T47D (cell line): ENCODE results near the gene TAAR6.
"Not testable (repeated sequence)": the region's sequence is repeated elsewhere in the genome, so short reads cannot be mapped to it uniquely, and the experiment has no call there.

Experiments used
- DNase-seq, 2 experiments: peaks; one replicate each; pipeline versions ENCODE4 v3.0.0 to v3.0.0-alpha.2; 2011 to 2012; ENCODE audit warnings: low read depth in 1 of 2, low spot score in 1 of 2
- JUND ChIP-seq: IDR thresholded peaks from 2 replicates; pipeline ENCODE4 v1.6.1; 2012; ENCODE audit warnings: low read depth
- in situ Hi-C: cut with HindIII; loops from 2 replicates; pipeline ENCODE4 v1.10.0; 2016; ENCODE audit warnings: low sequenced_read_pairs, low pct_unique_long_range_greater_than_20kb

TAAR6 gene, protein sequence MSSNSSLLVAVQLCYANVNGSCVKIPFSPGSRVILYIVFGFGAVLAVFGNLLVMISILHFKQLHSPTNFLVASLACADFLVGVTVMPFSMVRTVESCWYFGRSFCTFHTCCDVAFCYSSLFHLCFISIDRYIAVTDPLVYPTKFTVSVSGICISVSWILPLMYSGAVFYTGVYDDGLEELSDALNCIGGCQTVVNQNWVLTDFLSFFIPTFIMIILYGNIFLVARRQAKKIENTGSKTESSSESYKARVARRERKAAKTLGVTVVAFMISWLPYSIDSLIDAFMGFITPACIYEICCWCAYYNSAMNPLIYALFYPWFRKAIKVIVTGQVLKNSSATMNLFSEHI

DNA sequence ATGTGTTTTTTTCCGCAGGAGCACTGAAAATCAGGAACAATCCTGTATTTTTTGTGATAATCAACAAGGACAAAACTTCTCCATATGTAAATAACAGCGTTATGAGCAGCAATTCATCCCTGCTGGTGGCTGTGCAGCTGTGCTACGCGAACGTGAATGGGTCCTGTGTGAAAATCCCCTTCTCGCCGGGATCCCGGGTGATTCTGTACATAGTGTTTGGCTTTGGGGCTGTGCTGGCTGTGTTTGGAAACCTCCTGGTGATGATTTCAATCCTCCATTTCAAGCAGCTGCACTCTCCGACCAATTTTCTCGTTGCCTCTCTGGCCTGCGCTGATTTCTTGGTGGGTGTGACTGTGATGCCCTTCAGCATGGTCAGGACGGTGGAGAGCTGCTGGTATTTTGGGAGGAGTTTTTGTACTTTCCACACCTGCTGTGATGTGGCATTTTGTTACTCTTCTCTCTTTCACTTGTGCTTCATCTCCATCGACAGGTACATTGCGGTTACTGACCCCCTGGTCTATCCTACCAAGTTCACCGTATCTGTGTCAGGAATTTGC, at the start of gene TAAR6:
Gene TAAR6 (plus strand): TSS at position 102 of the 557 bp plus-strand sequence. CDS start 0 bp downstream, at position 102.
- DNase-seq, result no peak

DNA sequence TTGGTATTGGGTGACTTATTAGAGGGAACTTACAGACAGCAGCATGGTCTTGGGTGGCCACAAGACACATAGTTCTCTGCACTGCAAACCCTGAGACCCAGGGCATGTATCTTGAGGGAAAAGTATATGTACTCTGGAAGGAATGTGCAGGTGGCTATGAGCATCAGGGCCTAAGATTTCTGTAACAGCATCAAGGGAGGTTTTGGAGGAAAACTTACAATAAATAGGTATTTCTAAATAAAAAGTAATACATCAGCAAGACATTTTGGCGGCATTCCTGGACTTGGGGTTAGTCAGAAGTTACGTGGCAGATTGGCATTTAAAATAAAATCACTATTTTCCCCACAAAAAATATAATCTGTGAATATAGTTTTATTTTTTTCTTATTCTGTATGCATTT, 49.2 kb upstream of the TAAR6 start:
- in situ Hi-C loops, result no loop called here
- DNase-seq, result no peak
- TF ChIP-seq JUND, result no peak

More for the DNA sequence above, at the start of gene TAAR6:
- no peak for TF ChIP-seq JUND
- in situ Hi-C loops, result no loop called here

DNA sequence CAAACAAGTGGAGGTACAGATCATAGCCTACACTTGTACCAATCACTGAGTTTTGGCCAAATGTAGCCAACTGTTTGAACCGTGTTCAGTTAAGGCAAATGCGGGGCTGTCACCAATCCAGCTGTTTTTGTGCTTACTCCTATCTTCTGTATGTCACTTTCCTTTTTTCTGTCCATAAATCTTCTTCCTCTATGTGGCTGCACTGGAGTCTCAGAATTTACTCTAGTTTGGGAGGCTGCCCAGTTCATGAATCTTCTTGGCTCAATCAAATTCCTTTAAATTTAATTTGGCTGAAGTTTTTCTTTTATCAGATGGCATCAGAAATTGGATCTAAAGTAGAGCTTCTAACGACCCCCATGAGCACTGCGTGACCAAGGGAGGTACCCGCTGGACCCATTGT, 45.5 kb upstream of the TAAR6 start:
- no peak for DNase-seq
- in situ Hi-C loops, result no loop called here
- no peak for TF ChIP-seq JUND

DNA sequence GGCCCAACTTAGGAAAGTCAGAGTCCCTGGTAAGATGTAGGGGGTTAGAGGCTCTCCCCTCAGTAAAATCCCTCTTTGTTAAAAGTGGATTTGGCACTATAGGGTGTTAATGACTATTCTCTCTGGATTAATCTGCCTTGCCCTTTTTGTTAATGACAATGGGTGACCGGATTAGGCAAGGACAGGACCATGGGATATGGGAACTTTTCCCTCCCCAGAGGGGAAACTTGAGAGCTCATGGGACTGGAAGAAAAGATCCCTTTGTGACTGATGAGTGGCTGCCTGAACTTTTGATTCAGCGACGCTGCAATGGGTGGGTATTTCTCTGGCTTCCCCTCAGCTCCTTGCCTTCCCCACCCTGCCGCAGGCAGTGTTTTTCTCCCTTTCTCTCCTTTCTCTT, 44.3 kb upstream of the TAAR6 start:
- in situ Hi-C loops, result no loop called here
- TF ChIP-seq JUND, result no peak
- DNase-seq, result no peak

DNA sequence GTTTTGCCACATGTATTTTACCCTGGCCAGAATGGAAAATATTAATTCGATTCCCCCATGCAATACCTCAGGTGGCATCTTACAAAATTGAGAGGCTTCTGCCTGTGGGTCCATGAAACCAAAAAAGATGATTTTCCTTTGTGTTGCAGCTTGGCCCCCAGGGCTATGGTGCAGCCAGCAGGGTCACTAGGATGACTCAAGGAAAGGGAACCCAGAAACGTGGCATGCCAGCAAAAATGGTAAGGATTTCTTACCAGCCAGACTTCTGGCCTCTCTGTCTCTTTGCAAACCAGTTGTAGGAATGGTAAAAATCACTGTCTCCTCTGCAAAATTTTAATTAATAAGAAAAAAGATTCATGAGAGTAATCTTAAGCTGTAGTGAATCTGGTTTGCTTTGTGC, 43.7 kb upstream of the TAAR6 start:
- no peak for DNase-seq
- in situ Hi-C loops, result no loop called here

DNA sequence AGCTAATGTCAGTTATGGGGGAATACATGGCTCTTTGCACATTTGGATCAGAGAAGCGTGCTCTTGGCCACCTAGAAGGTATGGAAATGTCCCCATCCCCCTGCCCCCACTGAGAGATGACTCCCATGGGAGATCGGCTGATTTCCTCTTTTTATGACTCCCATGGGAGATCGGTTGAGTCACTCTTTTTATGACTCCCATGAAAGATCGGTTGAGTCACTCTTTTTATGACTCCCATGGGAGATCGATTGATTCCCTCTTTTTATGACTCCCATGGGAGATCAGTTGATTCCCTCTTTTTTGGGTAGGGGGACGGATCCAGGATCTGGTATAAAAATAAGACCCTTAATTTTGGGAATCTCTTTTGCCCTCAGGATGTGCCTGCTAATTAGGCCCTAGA, 42.3 kb upstream of the TAAR6 start:
- TF ChIP-seq JUND, result no peak
- in situ Hi-C loops, result no loop called here
- no peak for DNase-seq

More for the DNA sequence above, 43.7 kb upstream of the TAAR6 start:
- TF ChIP-seq JUND, result no peak

DNA sequence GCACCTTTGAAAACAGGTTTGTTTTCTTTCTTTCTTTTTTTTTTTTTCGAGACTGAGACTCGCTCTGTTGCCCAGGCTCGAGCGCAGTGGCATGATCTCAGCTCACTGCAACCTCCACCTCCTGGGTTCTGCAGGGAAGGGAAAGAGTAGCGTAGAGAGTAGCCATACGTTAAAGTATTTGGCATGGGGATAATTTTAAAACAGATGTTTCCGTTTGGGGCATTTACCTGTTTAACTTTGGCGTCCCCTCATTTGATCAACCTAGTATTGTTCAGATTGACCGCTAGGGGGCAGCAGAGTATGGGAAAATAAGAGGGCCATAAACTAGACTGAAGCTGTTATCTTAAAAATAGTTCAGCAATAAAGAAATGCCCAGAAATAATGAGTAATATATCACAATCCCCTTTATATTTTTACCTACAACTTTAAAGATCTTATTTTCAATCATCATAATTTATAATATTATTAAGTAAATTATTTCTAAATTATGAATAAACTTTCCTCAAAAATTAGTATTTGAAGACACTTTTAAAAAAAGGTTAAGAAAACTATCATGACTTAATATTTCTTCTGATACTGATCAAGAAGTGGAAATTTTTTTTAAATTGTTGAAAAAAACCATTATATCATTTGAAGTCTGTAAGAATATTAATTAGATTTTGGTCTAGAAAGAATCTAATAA, 39.7 kb upstream of the TAAR6 start:
- no peak for TF ChIP-seq JUND
- DNase-seq, result peak in 1 of 2 experiments; percentile 66
- in situ Hi-C loops, result no loop called here

DNA sequence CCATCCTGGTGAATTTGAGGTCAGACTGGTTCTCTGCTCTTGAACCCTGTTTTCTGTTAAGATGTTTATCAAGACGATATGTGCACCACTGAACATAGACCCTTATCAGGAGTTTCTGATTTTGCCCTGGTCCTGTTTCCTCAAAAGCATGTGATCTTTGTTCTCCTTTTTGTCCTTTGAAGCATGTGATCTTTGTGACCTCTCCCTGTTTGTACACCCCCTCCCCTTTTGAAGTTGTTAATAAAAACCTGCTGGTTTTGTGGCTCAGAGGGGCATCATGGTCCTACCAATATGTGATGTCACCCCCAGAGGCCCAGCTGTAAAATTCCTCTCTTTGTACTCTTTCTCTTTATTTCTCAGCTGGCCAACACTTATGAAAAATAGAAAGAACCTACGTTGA, 35.6 kb upstream of the TAAR6 start:
- in situ Hi-C loops, DNase-seq: not testable (repeated sequence)

DNA sequence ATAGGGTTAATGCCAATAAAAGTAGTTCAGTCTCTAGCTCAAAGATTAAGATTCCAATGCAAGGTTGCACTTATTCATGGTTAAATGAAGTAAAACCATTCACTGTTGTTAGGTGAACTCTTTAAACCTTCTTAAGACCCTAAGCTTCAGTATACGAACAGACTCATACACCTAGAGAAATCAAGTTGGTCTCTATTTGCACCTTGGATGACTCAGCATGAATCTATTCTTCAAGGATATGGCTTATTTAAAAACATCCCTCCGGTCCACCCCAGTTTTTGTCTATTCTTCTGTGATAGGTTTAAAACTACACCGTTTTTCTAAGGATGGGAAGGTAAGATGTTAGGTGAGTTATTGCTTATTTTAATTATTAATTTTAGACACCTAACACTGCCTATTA, 33.0 kb upstream of the TAAR6 start:
- in situ Hi-C loops, result no loop called here
- no peak for TF ChIP-seq JUND
- no peak for DNase-seq

DNA sequence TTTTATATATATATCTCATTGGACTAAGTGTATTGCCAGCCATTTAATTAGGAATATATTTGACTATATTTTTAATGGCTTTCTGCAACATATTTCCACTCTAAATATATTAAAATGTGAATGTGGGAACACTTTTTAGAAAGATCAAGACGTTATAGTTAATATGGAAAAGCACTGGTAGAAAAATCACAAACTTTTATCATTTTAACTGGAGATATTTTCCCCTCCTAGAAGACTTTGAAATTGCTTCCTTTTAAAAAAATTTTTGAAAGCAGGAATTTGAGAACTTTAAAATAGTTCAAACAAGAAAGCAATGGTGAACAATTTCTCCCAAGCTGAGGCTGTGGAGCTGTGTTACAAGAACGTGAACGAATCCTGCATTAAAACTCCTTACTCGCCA, 32.1 kb upstream of the TAAR6 start, which contains the start of gene TAAR9:
Gene TAAR9 (plus strand): TSS at position 301 of the 400 bp plus-strand sequence. CDS start 13 bp downstream, at position 314.
- TF ChIP-seq JUND, result no peak
- in situ Hi-C loops, result no loop called here
- no peak for DNase-seq

DNA sequence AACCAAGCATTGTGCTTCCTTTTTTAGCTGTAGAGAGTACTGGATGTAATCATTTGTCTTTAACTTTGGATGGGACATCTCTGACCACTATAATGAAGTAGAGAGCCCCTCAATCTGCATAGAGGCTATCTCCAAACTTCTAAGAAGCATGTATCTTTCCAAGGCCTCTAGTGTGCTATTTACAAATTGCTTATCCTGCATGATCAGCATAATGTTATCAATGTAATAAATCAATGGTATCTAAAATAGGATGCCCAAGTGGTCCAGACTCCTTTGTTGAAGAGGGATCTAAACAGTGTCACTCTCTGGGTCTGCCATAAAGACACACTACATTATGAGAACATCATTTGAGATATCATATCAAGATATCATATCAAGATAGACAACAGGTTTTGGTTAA, 25.3 kb upstream of the TAAR6 start:
- TF ChIP-seq JUND, result no peak
- no peak for DNase-seq
- in situ Hi-C loops, result no loop called here

DNA sequence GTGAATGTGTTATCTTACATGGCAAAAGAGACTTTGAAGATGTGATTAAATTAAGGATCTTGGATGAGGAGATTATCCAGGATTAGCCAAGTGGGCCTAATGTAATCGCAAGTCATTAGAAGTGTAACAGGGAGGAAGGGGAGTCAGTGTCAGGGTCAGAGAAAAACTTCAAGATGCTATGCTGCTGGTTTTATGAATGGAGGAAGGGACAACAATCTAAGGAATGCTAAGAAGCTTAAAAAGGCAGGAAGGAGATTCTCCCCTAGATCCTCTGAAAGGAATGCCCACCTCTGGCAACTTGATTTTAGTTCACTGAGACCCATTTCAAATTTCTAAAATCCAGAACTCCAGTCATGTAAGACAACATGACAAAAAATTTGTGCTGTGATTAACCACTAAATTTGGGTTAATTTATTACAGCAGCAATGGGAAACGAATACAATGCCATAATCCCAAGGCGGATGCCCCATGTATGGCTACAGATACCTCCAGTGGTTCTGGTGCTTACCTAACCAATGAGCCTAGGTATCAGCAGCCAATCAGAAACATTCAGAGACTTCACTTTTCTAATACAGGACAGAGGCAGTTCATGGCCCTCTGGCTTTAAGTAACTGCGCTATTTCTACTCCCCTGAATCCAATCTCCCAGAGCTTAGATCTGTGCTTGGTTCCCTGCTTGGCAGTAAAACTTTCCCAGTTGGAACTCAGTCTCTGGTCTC, 21.2 kb upstream of the TAAR6 start:
- in situ Hi-C loops, result no loop called here
- DNase-seq, result no peak
- TF ChIP-seq JUND, result no peak
